Central memory CD8-positive, alpha-beta T cell (primary cell): ENCODE results near the gene ARPC1B.
A peak's percentile ranks its signal among the peaks of the same experiment; 100 is the strongest.

Experiments used
- ATAC-seq: fragments of 150-1000 bp; cut with Tn5 transposase; replicated peaks from 2 replicates; pipeline ENCODE4 v1.10.0; 2022; ENCODE audit warnings: mild to moderate bottlenecking, moderate FRiP score, moderate number of reproducible peaks; ENCODE audit not compliant: poor library complexity, severe bottlenecking; ENCODE audit errors: extremely low read depth
- DNase-seq, 2 donors: peaks; one replicate each; pipeline ENCODE4 v3.0.0; 2021; ENCODE audit warnings: low spot score in 2 of 2
- H3K27ac Mint-ChIP-seq: one replicate; pipeline ENCODE4 v1.8.0; 2022; ENCODE audit warnings: low read depth, mild to moderate bottlenecking, moderate library complexity, mixed read lengths
- H3K27me3 Mint-ChIP-seq: one replicate; pipeline ENCODE4 v1.8.0; 2022; ENCODE audit warnings: mixed read lengths
- H3K36me3 Mint-ChIP-seq: one replicate; pipeline ENCODE4 v1.8.0; 2022; ENCODE audit warnings: mild to moderate bottlenecking, moderate library complexity, mixed read lengths; ENCODE audit not compliant: insufficient read depth
- H3K4me1 Mint-ChIP-seq: one replicate; pipeline ENCODE4 v1.8.0; 2022; ENCODE audit warnings: mixed read lengths
- H3K4me3 Mint-ChIP-seq: one replicate; pipeline ENCODE4 v1.8.0; 2022; ENCODE audit warnings: mild to moderate bottlenecking, moderate library complexity, mixed read lengths
- H3K9me3 Mint-ChIP-seq: one replicate; pipeline ENCODE4 v1.8.0; 2022; ENCODE audit warnings: mixed read lengths

The ARPC1B gene

DNA sequence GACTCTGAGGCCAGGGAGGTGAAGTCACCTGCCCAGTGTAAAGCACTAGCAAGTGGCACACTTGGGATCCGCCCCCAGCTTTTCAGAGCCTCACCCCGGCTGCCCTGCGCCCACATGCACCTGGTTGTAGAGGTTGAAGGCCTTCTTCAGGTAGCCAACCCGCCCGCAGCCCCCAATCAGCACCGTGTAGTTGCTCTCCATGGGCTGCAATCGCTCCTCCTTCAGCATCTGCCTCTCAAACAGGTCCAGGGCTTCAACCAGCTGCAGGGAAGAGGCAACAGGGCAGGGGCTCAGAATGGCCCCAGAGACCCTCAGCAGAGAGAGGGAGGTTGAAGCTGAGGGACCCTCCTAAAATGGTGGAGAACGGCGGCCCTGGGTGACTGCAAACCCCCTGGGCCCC, 58.6 kb downstream of the ARPC1B start:
- no peak overlapping the region for H3K27ac Mint-ChIP-seq
- no peak overlapping the region for H3K4me3 Mint-ChIP-seq
- ATAC-seq (no peak), DNase-seq (no peak)
- no peaks in the 10 kb centered on the region for H3K4me1 Mint-ChIP-seq
- H3K27me3 Mint-ChIP-seq: no peaks in the 10 kb centered on the region
- H3K9me3 Mint-ChIP-seq: no peaks in the 10 kb centered on the region
- peaks cover 12% of the 10 kb centered on the region for H3K36me3 Mint-ChIP-seq

- peaks cover 18% of the 10 kb centered on the region for H3K36me3 Mint-ChIP-seq
Measured at GRCh38 chr7:99437946-99438572, 63.5 kb downstream of the ARPC1B start.

DNA sequence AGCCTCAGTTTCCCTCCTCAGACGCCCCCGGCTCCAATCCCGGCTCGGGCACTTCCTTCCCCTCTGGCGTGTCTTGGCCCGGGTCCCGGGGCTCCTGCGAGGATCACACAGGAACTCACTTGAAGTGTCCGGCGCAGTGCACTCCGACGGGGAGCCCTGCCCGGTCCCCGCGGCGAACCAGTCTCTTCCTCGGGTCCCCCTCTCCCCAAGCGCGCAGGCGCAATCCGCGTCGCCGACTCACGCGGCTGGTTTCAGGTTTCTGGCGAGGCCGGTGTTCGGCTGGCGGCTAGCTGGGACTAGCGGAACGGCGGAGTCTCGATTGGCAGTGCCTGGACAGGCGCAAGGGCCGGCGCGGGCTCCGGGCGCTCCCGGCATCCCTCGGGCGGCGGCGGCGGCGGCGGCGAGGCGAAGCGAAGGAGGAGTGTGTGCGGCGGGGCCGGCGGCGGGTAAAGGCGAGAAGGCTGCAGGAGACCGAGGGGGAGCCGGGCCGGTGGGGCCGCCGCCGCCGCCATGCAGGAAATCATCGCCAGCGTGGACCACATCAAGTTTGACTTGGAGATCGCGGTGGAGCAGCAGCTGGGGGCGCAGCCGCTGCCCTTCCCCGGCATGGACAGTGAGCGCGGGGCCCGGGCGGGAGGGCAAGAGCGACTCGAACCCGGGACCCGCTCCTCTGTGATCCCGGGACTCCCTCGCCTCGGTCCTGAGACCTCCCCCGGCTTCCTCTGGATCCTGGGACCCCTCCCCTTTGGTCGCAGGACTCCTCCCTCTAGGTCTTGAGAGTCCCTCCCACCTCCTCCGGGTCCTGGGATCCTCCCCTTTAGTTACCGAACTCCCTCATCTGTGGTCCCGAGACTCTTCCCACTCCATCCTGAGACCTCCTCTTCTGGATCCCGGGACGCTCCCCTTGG, 64.3 kb downstream of the ARPC1B start, which contains the start of the genes CPSF4 and PTCD1:
CPSF4 (plus strand) TSS at position 371 of the 908 bp plus-strand sequence; CDS start at position 511, 140 bp downstream.
PTCD1 (minus strand) TSS at position 226 of the 908 bp plus-strand sequence. CDS start 3,556 bp downstream, outside the sequence.
- peak; percentile 74 to 76 for DNase-seq
- Mint-ChIP-seq H3K36me3 (peaks cover 18% of the 10 kb centered on the region), H3K9me3 (no peaks in the 10 kb centered on the region), H3K27ac (peak within 1 kb of the TSS; percentile 98), H3K4me1 (peaks cover 41% of the 10 kb centered on the region), H3K27me3 (no peaks in the 10 kb centered on the region), H3K4me3 (peak within 1 kb of the TSS; percentile 99)
- ATAC-seq: peak; percentile 76

More at GRCh38 chr7:99437946-99438572, 63.5 kb downstream of the ARPC1B start:
- Mint-ChIP-seq H3K27ac (peak overlapping the region; percentile 98), H3K4me3 (peak overlapping the region; percentile 99), H3K27me3 (no peaks in the 10 kb centered on the region), H3K9me3 (no peaks in the 10 kb centered on the region), H3K4me1 (peaks cover 37% of the 10 kb centered on the region)
- no peak for DNase-seq
- peak; percentile 55 for ATAC-seq

DNA sequence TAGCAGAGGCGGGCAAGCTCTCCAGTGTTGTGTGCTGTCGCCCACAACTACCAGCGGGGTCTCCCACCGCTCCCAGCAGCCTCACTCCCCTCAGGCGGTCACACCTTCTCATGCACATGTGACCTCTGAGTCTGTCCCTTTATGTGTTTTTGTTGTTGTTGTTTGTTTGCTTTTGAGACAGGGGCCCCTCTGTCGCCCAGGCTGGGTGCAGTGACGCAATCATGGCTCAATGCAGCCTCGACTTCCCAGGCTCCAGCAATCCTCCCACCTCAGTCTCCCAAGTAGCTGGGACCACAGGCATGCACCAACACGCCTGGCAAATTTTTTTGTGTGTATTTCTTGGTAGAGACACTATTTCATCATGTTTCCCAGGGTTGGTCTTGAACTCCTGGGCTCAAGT, 65.7 kb downstream of the ARPC1B start:
- H3K27ac Mint-ChIP-seq: peak overlapping the region; percentile 98
- no peak for ATAC-seq
- H3K4me3 Mint-ChIP-seq: peak overlapping the region; percentile 99
- H3K27me3 Mint-ChIP-seq: no peaks in the 10 kb centered on the region
- H3K4me1 Mint-ChIP-seq: peaks cover 41% of the 10 kb centered on the region
- no peak for DNase-seq
- no peaks in the 10 kb centered on the region for H3K9me3 Mint-ChIP-seq
- peaks cover 24% of the 10 kb centered on the region for H3K36me3 Mint-ChIP-seq
